Measurements from ENCODE around the gene HES3.

The HES3 gene

DNA sequence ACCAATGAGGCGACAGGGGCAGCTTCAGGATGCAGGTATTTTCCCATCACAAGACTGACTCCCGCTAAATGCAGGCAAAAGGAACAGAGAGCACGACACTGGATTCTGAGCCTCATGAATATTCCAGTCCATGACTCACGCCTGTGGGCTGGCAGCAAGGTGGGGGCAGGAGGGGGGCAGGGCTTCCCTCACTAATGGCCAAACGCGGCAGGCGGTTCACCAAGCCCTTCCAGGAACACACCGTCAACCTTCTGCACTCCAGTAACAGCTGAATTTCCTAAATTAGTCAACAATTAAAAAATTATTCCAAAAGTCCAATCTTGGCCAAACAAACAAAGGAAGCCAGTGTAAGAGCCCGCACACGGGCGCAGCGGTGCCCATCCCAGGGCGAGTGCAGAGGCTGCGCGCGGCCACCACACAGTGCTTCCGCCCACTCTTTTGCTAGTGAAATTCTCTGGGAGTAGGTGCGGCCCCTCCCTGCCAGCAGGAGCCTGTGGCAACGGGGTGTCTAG lies 29.5 kb downstream of the HES3 start:
- DNase-seq (ENCODE audit: extremely low read depth, low read depth), result no peak
- TF ChIP-seq, protein P1, sequence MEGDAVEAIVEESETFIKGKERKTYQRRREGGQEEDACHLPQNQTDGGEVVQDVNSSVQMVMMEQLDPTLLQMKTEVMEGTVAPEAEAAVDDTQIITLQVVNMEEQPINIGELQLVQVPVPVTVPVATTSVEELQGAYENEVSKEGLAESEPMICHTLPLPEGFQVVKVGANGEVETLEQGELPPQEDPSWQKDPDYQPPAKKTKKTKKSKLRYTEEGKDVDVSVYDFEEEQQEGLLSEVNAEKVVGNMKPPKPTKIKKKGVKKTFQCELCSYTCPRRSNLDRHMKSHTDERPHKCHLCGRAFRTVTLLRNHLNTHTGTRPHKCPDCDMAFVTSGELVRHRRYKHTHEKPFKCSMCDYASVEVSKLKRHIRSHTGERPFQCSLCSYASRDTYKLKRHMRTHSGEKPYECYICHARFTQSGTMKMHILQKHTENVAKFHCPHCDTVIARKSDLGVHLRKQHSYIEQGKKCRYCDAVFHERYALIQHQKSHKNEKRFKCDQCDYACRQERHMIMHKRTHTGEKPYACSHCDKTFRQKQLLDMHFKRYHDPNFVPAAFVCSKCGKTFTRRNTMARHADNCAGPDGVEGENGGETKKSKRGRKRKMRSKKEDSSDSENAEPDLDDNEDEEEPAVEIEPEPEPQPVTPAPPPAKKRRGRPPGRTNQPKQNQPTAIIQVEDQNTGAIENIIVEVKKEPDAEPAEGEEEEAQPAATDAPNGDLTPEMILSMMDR (IDR thresholded peaks at IDR 0.05; ENCODE audit: low read depth, low read length), result no peak

DNA sequence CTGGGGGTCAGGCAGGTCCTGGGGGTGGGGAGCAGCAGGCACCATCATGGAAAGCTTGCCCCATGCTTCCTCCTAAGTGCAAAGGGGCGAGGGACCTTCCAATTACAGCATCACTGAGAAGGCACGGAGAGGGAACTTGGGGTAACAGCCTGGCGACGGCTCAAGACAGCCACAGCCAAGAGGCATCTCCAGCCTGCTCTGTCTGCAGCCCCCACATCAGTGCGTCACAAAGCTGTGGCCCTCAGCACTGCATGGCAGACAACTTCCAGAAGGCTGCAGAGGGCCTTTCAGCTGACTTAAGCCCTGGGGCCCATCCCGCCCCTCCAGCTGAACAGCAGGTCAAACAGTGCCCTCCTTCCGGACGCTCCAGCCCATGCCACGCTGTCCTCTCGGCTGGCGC lies 30.1 kb downstream of the HES3 start:
- TF ChIP-seq, protein P1 (IDR thresholded peaks at IDR 0.05; ENCODE audit: low read depth, low read length), result no peak
- DNase-seq (ENCODE audit: extremely low read depth, low read depth), result no peak

DNA sequence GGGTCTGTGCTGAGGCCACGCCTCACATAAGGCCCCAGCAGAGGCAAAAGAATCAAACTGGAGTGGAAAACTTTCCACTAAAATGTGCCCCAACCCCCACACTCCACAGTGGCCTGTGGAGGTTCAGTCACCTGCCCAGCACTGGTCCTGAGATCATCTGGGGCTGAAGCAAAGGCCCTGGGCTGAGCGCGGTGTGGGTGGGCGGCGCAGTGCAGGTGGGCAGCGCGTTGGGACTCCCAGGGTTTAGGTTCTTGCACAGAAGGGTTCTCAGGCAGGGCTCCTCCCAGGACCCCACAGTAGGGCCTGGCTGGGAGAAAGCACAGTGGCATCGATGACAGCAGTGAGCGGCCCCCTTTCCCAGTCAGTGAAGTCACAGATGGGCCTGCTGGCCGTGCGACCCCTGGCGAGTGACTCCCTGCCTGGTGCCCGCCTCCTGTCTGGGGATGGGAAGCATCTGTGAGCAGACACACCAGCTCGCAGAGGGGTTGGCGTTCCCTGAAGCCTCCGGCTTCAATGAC lies 30.7 kb downstream of the HES3 start:
- TF ChIP-seq, protein P1 (IDR thresholded peaks at IDR 0.05; ENCODE audit: low read depth, low read length), result no peak
- no peak for DNase-seq (ENCODE audit: extremely low read depth, low read depth)

DNA sequence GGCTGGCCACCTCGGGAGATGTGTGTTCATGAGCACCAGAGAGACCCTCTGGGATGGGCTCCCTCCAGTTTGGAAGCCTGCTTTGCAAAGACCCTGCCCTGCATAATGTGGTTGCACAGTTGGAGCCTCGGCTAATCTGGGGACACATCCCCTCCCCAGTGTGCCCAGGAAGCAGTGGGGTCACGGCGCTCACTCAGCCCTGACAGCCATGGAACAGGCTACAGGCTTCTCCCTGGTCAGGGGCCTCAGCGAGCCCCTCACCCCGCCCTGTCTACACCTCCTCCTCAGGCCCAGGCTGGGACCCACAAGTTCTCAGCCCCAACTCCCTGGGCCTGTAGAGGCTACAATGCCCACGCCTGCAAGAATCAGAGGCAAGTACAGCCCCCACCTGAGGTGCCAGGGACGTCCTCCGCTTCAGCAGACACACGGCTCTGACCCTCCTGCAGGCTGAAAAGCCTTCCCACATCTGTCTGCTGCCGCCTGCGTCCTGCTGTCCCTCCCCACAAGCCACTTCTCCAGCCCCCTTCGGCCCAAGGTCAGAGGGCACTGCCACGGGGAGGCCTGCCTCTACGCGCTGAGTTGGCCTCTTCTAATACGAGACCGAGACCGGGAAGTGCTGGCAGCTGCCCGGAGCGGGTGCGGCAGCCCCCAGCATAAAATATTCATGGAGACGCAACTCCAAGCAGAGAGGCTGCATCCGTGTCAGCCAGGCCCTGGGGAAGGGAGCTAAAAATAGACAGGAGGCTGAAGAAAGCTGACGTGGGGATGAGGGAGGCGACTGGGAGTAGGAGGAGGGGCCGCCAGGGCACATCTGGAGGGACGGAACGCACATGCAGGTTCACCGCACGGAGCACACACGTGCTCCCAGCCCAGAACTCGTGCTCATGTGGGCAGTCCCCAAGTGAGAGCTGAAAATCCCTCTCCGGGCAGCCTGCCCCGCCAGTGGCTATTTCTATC lies 32.1 kb downstream of the HES3 start:
- TF ChIP-seq, protein P1 (IDR thresholded peaks at IDR 0.05; ENCODE audit: low read depth, low read length), result no peak
- DNase-seq (ENCODE audit: extremely low read depth, low read depth), result peak; percentile 50

DNA sequence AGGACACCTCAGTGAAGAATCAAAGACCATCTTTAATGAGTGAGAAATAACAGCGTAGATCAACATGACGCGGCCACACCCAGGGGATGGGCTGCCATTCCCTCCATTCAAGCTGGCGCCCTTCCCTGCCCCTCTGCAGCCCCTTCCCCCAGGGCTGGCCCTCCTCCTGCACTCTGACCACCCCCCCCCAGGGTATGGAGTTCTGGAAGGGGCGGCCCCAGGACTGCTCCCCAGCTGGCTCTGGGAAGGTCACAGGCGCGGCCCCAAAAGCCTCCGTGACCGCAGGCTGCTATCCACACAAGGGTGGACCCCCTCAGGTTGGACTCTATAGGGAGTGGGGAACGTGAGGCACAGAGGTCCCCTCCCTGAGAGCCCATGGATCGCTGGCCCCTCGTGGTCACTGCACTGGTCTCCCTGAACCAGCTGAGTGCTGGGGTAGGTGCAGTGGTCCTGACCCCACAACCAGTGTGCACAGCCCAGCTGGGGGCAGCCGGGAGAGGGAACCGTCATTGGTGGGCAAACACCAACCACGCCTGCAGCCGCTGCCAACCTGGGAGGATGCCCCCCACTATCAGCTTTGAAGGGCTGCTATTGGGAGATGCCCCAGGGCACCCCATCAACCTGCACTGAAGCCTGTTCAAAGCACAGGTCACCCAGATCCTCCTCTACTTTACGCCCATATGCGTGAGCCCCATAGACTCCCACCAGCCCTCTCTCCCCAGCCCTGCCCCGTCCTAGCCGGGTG lies 33.0 kb downstream of the HES3 start:
- DNase-seq (ENCODE audit: extremely low read depth, low read depth), result no peak
- TF ChIP-seq, protein P1 (IDR thresholded peaks at IDR 0.05; ENCODE audit: low read depth, low read length), result no peak

DNA sequence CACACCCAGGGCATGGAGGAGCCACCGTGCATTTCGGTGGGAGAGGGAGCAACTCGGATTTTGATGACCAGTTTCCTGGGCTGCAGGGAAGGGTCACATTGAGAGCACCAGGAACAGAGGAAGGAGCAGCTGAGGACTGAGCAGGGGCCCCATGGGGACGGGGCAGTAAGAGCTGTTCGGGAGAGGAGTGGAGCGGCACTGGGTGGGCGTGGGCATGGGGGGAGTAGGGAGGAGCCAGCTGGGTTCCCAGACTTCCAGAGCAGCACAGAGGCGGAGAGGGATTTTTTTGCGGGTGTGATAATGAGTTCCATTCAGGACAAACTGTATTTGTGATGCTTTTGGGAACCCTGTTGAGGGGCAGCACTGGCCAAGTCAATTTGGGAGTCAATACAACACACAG lies 34.3 kb downstream of the HES3 start:
- DNase-seq (ENCODE audit: extremely low read depth, low read depth), result no peak
- TF ChIP-seq, protein P1 (IDR thresholded peaks at IDR 0.05; ENCODE audit: low read depth, low read length), result no peak
